ENCODE measurements around the gene PRUNE2.

Gene PRUNE2

GRCh38 chr9:76810377-76810957 is 95.4 kb downstream of the PRUNE2 start:
- Histone ChIP-seq H4K20me1 (ENCODE audit: insufficient read depth, low read length) (no peaks in the 10 kb centered on the region), H3K4me2 (ENCODE audit: insufficient read depth, low read length) (no peak overlapping the region), H3K9ac (ENCODE audit: low read depth, low read length) (no peak overlapping the region), H3K36me3 (ENCODE audit: insufficient read depth, low read length) (no peaks in the 10 kb centered on the region), H3K4me1 (ENCODE audit: insufficient read depth, low read length) (no peaks in the 10 kb centered on the region), H2AFZ (ENCODE audit: low read depth, low read length) (no peak overlapping the region), H3K4me3 (ENCODE audit: low read depth in 1 of 2, low read length in 2 of 2) (no peak overlapping the region), H3K79me2 (ENCODE audit: insufficient read depth, low read length) (no peaks in the 10 kb centered on the region), H3K9me3 (ENCODE audit: insufficient read depth, low read length, severe bottlenecking) (no peaks in the 10 kb centered on the region), H3K27me3 (ENCODE audit: insufficient read depth, low read length, poor library complexity) (peaks cover 2% of the 10 kb centered on the region), H3K27ac (ENCODE audit: low read length) (no peak overlapping the region)
- ATAC-seq (ENCODE audit: insufficient read depth, low read depth) (peak; percentile 66; the same call in 2 of the 3 replicates), DNase-seq (peak; percentile 28)
- TF ChIP-seq EZH2 (IDR thresholded peaks at IDR 0.05; ENCODE audit: borderline replicate concordance, low read depth, low read length, severe bottlenecking) (no peak), CTCF (IDR thresholded peaks at IDR 0.05; ENCODE audit: borderline replicate concordance, extremely low read depth, low read length, poor library complexity, severe bottlenecking) (peak; percentile 71)

GRCh38 chr9:76808636-76809035 is 97.3 kb downstream of the PRUNE2 start:
- no peak overlapping the region for H3K27ac ChIP-seq (ENCODE audit: low read length)
- no peak overlapping the region for H2AFZ ChIP-seq (ENCODE audit: low read depth, low read length)
- ATAC-seq (ENCODE audit: insufficient read depth, low read depth) (no peak), DNase-seq (no peak)
- TF ChIP-seq CTCF (IDR thresholded peaks at IDR 0.05; ENCODE audit: borderline replicate concordance, extremely low read depth, low read length, poor library complexity, severe bottlenecking) (no peak), EZH2 (IDR thresholded peaks at IDR 0.05; ENCODE audit: borderline replicate concordance, low read depth, low read length, severe bottlenecking) (no peak)
- no peaks in the 10 kb centered on the region for H3K79me2 ChIP-seq (ENCODE audit: insufficient read depth, low read length)
- no peak overlapping the region for H3K9ac ChIP-seq (ENCODE audit: low read depth, low read length)
- H3K4me3 ChIP-seq (ENCODE audit: low read depth in 1 of 2, low read length in 2 of 2): no peak overlapping the region
- H3K4me2 ChIP-seq (ENCODE audit: insufficient read depth, low read length): no peak overlapping the region
- no peaks in the 10 kb centered on the region for H4K20me1 ChIP-seq (ENCODE audit: insufficient read depth, low read length)
- no peaks in the 10 kb centered on the region for H3K36me3 ChIP-seq (ENCODE audit: insufficient read depth, low read length)
- H3K4me1 ChIP-seq (ENCODE audit: insufficient read depth, low read length): no peaks in the 10 kb centered on the region
- no peaks in the 10 kb centered on the region for H3K9me3 ChIP-seq (ENCODE audit: insufficient read depth, low read length, severe bottlenecking)
- peaks cover 2% of the 10 kb centered on the region for H3K27me3 ChIP-seq (ENCODE audit: insufficient read depth, low read length, poor library complexity)

GRCh38 chr9:76803762-76804161 is 102.2 kb downstream of the PRUNE2 start:
- Histone ChIP-seq H3K79me2 (ENCODE audit: insufficient read depth, low read length) (no peaks in the 10 kb centered on the region), H3K4me2 (ENCODE audit: insufficient read depth, low read length) (no peak overlapping the region), H2AFZ (ENCODE audit: low read depth, low read length) (no peak overlapping the region), H4K20me1 (ENCODE audit: insufficient read depth, low read length) (no peaks in the 10 kb centered on the region), H3K36me3 (ENCODE audit: insufficient read depth, low read length) (no peaks in the 10 kb centered on the region), H3K9me3 (ENCODE audit: insufficient read depth, low read length, severe bottlenecking) (no peaks in the 10 kb centered on the region), H3K27me3 (ENCODE audit: insufficient read depth, low read length, poor library complexity) (peaks cover 5% of the 10 kb centered on the region), H3K27ac (ENCODE audit: low read length) (no peak overlapping the region), H3K9ac (ENCODE audit: low read depth, low read length) (no peak overlapping the region), H3K4me3 (ENCODE audit: low read depth in 1 of 2, low read length in 2 of 2) (no peak overlapping the region), H3K4me1 (ENCODE audit: insufficient read depth, low read length) (no peaks in the 10 kb centered on the region)
- ATAC-seq (ENCODE audit: insufficient read depth, low read depth) (no peak), DNase-seq (no peak)
- TF ChIP-seq EZH2 (IDR thresholded peaks at IDR 0.05; ENCODE audit: borderline replicate concordance, low read depth, low read length, severe bottlenecking) (no peak), CTCF (IDR thresholded peaks at IDR 0.05; ENCODE audit: borderline replicate concordance, extremely low read depth, low read length, poor library complexity, severe bottlenecking) (no peak)
